HT1080 (cell line): ENCODE results near the gene NLRC5. TPM values are rescaled to one million over a fixed set of nuclear protein-coding genes. Genes with fewer than 3 reads are reported as not detected.
"Not testable (repeated sequence)": the region's sequence is repeated elsewhere in the genome, so short reads cannot be mapped to it uniquely, and the experiment has no call there.

ENCODE experiments used
- DNase-seq: peaks from one replicate; pipeline ENCODE4 v3.0.0-alpha.2; 2015; ENCODE audit warnings: low read depth
- total RNA-seq: library from RNA; depleted of rRNA; stranded (reverse); fragments of >200 nt; shearing (Covaris generic); gene quantifications from 2 replicates; pipeline ENCODE4 v1.2.3, GENCODE V29; 2014

The NLRC5 gene
- total RNA-seq, 1 experiment from 2014 or later: 14.3 TPM

DNA sequence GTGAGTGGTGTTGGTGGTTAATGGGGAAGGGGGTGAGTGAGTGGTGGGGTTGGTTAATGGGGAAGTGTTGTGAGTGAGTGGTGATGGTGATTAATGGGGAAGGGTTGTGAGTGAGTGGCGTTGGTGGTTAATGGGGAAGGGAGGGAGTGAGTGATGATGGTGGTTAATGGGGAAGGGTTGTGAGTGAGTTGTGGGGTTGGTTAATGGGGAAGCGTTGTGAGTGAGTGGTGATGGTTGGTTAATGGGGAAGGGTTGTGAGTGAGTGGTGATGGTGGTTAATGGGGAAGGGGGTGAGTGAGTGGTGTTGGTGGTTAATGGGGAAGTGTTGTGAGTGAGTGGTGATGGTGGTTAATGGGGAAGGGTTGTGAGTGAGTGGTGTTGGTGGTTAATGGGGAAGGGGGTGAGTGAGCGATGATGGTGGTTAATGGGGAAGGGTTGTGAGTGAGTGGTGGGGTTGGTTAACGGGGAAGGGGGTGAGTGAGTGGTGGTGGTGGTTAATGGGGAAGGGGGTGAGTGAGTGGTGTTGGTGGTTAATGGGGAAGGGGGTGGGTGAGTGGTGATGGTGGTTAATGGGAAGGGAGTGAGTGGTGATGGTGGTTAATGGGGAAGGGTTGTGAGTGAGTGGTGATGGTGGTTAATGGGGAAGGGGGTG lies 81.8 kb downstream of the NLRC5 start:
- not testable (repeated sequence) for DNase-seq

GRCh38 chr16:57071831-57072582 lies 82.7 kb downstream of the NLRC5 start:
- DNase-seq: peak; percentile 97

GRCh38 chr16:57072616-57073275 lies 83.4 kb downstream of the NLRC5 start:
- no peak for DNase-seq

DNA sequence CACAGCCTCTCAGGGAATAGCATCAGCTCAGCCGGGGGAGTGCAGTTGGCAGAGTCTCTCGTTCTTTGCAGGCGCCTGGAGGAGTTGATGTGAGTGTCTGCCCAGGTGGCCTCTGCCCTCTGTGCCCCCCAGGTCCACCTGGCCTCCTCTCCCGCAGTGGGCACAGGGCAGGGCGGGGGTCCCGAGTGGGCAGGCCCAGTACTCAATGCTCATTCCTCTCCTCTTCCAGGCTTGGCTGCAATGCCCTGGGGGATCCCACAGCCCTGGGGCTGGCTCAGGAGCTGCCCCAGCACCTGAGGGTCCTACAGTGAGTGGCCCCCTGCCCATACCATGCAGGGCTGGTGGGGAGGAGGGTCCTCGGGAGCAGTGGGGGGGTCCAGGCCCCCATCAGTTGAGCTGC lies 88.4 kb downstream of the NLRC5 start:
- no peak for DNase-seq

DNA sequence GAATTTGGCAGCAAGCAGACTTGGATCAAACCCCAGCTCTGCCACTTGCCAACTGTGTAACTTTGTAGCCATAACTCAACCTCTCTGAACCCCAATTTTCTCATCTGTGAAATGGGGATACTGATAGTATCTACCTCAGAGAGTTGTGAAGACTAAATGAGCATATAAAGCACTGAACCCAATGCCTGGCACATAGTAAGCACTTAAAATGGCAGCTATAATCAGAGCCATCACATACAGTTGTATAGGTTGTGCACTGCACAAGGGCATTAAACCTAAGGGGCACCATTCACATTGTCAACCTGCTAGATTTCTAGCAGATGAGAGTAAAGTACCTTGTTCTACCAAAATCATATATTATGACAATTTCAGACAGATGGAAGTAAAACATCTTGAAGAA lies 92.4 kb downstream of the NLRC5 start:
- no peak for DNase-seq

- no peak for DNase-seq
These were observed 93.3 kb downstream of the NLRC5 start for GRCh38 chr16:57082664-57083063.

DNA sequence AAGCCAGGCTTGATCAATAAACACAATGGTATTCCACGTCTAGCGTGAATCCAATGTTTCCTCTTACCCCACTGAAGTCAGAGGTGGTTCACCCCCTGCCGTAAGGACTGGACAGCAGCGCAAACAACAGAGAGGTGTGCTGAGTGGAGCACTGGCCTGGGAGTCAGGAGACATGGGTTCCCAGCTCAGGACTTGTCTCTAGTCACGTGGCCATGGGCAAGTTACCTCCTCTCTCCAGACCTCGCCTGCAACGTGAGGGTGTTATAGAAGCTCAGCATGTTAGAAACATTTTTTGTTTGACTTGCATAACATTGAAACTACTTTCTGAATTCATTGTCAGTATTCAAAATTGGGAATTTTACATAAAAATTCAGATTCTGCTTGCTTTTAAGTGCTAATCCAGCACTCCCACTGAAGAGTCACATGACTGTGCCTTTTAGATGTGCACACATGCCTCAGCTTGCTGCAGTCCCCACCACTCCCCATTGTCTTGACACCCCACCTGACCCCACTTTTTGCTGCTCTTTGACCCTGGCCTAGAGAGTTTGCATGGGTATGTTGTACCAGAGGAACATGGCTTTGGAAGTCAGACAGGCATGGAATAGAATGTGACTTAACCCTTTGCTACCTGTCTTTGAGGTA lies 94.2 kb downstream of the NLRC5 start:
- no peak for DNase-seq

DNA sequence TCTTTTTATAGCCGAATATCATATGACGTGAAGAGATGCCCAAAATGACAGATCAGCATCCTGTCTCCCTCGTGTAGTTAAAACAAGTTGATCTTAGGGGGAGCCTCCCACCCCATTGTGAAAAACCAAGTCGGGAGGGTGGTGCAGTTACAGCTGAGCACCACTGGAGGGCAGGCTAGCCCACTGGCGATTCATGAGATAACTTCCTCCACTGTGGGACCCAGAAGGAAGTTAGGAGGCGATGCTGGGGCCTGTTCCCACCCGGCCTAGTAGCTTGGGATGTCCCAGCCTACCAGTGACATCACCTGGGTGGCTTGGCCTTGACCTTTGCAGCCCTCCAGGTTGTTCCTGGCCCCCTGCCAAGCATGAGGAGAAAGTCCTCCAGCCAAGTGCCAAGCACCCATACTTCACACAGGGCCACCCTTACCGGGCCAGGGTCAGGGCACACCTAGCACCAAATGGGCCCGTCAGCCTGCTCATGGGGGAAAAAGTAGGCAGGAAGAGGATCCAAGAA lies 95.0 kb downstream of the NLRC5 start:
- peak; percentile 71 for DNase-seq

DNA sequence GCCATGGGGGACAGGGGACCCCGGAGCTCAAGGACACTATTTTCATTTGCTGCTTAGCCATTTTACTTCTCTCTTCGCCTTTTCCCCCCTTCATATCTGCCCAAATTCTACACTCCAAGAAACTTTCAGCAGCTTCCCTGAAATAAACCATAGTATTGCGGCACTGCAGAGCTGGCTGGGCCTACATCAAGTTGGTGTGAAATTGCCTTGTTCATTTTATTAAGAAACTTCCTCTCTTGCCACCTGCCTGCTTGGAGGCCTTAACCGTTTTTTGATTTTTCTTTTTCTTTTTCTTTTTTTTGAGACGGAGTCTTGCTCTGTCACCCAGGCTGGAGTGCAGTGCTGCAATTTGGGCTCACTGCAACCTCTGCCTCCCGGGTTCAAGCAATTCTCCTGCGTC lies 95.6 kb downstream of the NLRC5 start:
- DNase-seq: no peak

- DNase-seq: no peak
These were observed 97.6 kb downstream of the NLRC5 start for GRCh38 chr16:57087003-57087402.

DNA sequence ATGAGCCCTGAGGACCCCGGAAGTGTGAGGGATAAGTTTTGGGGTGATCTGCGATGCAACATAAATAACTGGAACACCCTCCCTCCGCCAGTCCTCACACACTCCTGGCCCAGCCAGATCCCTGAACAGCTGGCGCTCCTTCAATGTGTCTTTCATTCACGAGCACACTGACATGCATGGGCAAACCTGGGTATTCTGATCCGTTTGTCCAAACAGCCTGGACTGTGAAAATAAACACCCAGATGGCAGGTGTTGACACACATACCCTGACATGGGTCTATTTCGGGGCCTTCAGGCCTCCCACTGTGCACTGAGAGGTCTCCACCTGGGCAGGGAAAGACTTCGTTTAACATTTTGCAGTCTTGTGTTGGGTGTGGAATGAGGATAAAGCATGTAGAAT lies 100.0 kb downstream of the NLRC5 start:
- no peak for DNase-seq

- peak; percentile 69 for DNase-seq
These were observed 102.0 kb downstream of the NLRC5 start for GRCh38 chr16:57091200-57091974.

GRCh38 chr16:57091975-57092785 lies 102.8 kb downstream of the NLRC5 start, which contains the start of gene CPNE2:
Gene CPNE2 (plus strand): TSS chr16:57092583. CDS start chr16:57110743, 18,160 bp downstream.
- DNase-seq: peak; percentile 41

- DNase-seq: no peak
These were observed 103.5 kb downstream of the NLRC5 start for GRCh38 chr16:57092786-57093411.

DNA sequence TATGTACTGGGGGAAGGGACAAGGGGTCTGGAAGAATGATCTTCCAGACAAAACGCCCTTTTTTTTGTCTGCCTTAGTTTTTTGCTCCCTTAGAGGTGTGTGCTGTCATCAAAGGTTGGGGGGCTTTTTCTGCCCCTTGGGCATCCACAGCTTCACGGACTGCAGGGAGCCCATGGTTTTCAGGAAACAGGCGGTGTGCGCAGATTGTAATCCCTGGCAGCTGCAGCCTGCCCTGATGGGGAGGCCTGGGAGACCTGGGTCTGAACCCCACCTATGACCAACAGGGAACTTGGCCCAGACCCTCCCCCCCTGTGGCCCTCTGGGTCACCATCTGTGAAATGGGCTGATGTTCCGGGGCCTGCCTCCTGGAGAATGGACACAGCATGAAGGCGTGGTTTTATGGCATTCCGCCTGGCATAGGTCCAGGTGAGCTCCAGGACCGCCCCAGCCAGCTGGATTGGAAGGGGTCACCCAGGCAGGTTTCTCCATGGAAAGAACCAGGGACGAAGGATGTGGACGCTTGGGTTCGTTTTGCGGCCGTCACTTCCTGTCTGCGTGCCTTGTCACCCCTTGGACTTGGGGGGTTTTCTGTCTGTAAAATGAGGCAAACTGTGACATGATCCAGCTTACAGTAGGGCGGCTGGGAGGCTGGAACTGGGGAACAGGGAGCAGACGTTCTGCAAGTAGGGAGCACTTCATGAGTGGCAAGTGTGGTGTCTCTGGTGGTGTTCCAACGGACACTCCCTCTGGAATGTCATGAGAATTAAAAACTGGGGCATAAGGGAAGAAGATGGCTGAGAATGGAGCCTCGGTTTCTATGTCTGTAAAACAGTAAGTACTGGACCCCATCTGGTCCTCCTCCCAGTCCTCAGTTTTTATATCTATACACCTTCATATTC lies 104.6 kb downstream of the NLRC5 start:
- DNase-seq: no peak

GRCh38 chr16:57094911-57095310 lies 105.6 kb downstream of the NLRC5 start:
- no peak for DNase-seq

GRCh38 chr16:57096192-57096591 lies 106.8 kb downstream of the NLRC5 start:
- DNase-seq: no peak

- DNase-seq: no peak
These were observed 107.4 kb downstream of the NLRC5 start for GRCh38 chr16:57096793-57097192.
